ENCODE results near the gene ZNF559.
"Not testable (repeated sequence)": the region's sequence is repeated elsewhere in the genome, so short reads cannot be mapped to it uniquely, and the experiment has no call there.

ZNF559 gene

GRCh38 chr19:9323919-9324583, at the start of gene ZNF559:
TSS of gene ZNF559 (plus strand) at chr19:9324179. CDS start at chr19:9338550, 14,371 bp downstream.
- Histone ChIP-seq H3K79me2 (ENCODE audit: insufficient read depth, low read depth) (no peaks in the 10 kb centered on the region), H3K4me2 (peak within 1 kb of the TSS; percentile 81), H3K27me3 (ENCODE audit: insufficient read depth, low read depth) (no peaks in the 10 kb centered on the region), H3K4me3 (IDR thresholded peaks at IDR 0.05; ENCODE audit: insufficient read depth, low read depth, low read length) (no peak within 1 kb of the TSS), H2AFZ (ENCODE audit: low read depth) (peak within 1 kb of the TSS; percentile 75), H3K9ac (peak within 1 kb of the TSS; percentile 54), H3K4me1 (ENCODE audit: low read depth, poor library complexity, severe bottlenecking) (no peaks in the 10 kb centered on the region), H3K36me3 (ENCODE audit: insufficient read depth) (no peaks in the 10 kb centered on the region), H3K27ac (peak within 1 kb of the TSS; percentile 78), H4K20me1 (ENCODE audit: insufficient read depth) (no peaks in the 10 kb centered on the region)
- no peak; the same call in 1 of the 2 replicates for TF ChIP-seq CTCF (conservative IDR thresholded peaks at IDR 0.05; ENCODE audit: low read depth, low read length)

GRCh38 chr19:9283485-9283884, 40.5 kb upstream of the ZNF559 start:
- not testable (repeated sequence) for H3K79me2 ChIP-seq (ENCODE audit: insufficient read depth, low read depth)

GRCh38 chr19:9289231-9289884, 34.6 kb upstream of the ZNF559 start:
- Histone ChIP-seq H3K27ac (no peak overlapping the region), H3K36me3 (ENCODE audit: insufficient read depth) (no peaks in the 10 kb centered on the region), H2AFZ (ENCODE audit: low read depth) (no peak overlapping the region), H3K79me2 (ENCODE audit: insufficient read depth, low read depth) (no peaks in the 10 kb centered on the region), H3K4me3 (IDR thresholded peaks at IDR 0.05; ENCODE audit: insufficient read depth, low read depth, low read length) (no peak overlapping the region), H4K20me1 (ENCODE audit: insufficient read depth) (no peaks in the 10 kb centered on the region), H3K4me1 (ENCODE audit: low read depth, poor library complexity, severe bottlenecking) (no peaks in the 10 kb centered on the region), H3K9ac (no peak overlapping the region), H3K4me2 (no peak overlapping the region), H3K27me3 (ENCODE audit: insufficient read depth, low read depth) (no peaks in the 10 kb centered on the region)
- TF ChIP-seq CTCF (conservative IDR thresholded peaks at IDR 0.05; ENCODE audit: low read depth, low read length) = no peak

More at GRCh38 chr19:9283485-9283884, 40.5 kb upstream of the ZNF559 start:
- not testable (repeated sequence) for H3K4me1 ChIP-seq (ENCODE audit: low read depth, poor library complexity, severe bottlenecking); H3K27ac ChIP-seq; H3K4me2 ChIP-seq; H3K27me3 ChIP-seq (ENCODE audit: insufficient read depth, low read depth); H4K20me1 ChIP-seq (ENCODE audit: insufficient read depth); H3K9ac ChIP-seq; H3K4me3 ChIP-seq (IDR thresholded peaks at IDR 0.05; ENCODE audit: insufficient read depth, low read depth, low read length); H2AFZ ChIP-seq (ENCODE audit: low read depth); H3K36me3 ChIP-seq (ENCODE audit: insufficient read depth)

GRCh38 chr19:9295411-9295849, 28.5 kb upstream of the ZNF559 start:
- Histone ChIP-seq H4K20me1 (ENCODE audit: insufficient read depth) (no peaks in the 10 kb centered on the region), H2AFZ (ENCODE audit: low read depth) (no peak overlapping the region), H3K27me3 (ENCODE audit: insufficient read depth, low read depth) (no peaks in the 10 kb centered on the region), H3K4me3 (IDR thresholded peaks at IDR 0.05; ENCODE audit: insufficient read depth, low read depth, low read length) (no peak overlapping the region), H3K27ac (no peak overlapping the region), H3K79me2 (ENCODE audit: insufficient read depth, low read depth) (no peaks in the 10 kb centered on the region), H3K4me2 (no peak overlapping the region), H3K36me3 (ENCODE audit: insufficient read depth) (no peaks in the 10 kb centered on the region), H3K4me1 (ENCODE audit: low read depth, poor library complexity, severe bottlenecking) (no peaks in the 10 kb centered on the region), H3K9ac (no peak overlapping the region)
- TF ChIP-seq CTCF (conservative IDR thresholded peaks at IDR 0.05; ENCODE audit: low read depth, low read length) = no peak

- H3K27me3 ChIP-seq (ENCODE audit: insufficient read depth, low read depth) = no peaks in the 10 kb centered on the region
- no peaks in the 10 kb centered on the region for H3K4me1 ChIP-seq (ENCODE audit: low read depth, poor library complexity, severe bottlenecking)
- H3K27ac ChIP-seq = no peak overlapping the region
- no peaks in the 10 kb centered on the region for H3K79me2 ChIP-seq (ENCODE audit: insufficient read depth, low read depth)
- H3K4me3 ChIP-seq (IDR thresholded peaks at IDR 0.05; ENCODE audit: insufficient read depth, low read depth, low read length) = no peak overlapping the region
- no peak overlapping the region for H3K9ac ChIP-seq
- TF ChIP-seq CTCF (conservative IDR thresholded peaks at IDR 0.05; ENCODE audit: low read depth, low read length) = no peak
- no peaks in the 10 kb centered on the region for H3K36me3 ChIP-seq (ENCODE audit: insufficient read depth)
- no peaks in the 10 kb centered on the region for H4K20me1 ChIP-seq (ENCODE audit: insufficient read depth)
- no peak overlapping the region for H2AFZ ChIP-seq (ENCODE audit: low read depth)
- H3K4me2 ChIP-seq = no peak overlapping the region
Measured at GRCh38 chr19:9296336-9296735, 27.6 kb upstream of the ZNF559 start.
